Testis (tissue), 3 donors: ENCODE measurements around the gene CLOCK. TPM values are rescaled to one million over a fixed set of nuclear protein-coding genes. Genes with fewer than 3 reads are reported as not detected.

Source experiments
- DNase-seq: peaks from one replicate; pipeline ENCODE4 v3.0.0-alpha.2; 2019
- H3K27ac ChIP-seq, 2 donors: fragments of 200-600 bp; sonication (generic); one replicate each; pipeline ENCODE4 v1.5.1; 2019
- H3K27me3 ChIP-seq: fragments of 200-600 bp; sonication (generic); one replicate; pipeline ENCODE4 v1.5.1; 2019
- H3K36me3 ChIP-seq: fragments of 200-600 bp; sonication (generic); one replicate; pipeline ENCODE4 v1.5.1; 2017; ENCODE audit warnings: low read depth; ENCODE audit errors: missing control alignments
- H3K4me1 ChIP-seq: fragments of 200-600 bp; sonication (generic); one replicate; pipeline ENCODE4 v1.5.1; 2019
- H3K4me3 ChIP-seq, 2 donors: fragments of 200-600 bp; sonication (generic); one replicate each; pipeline ENCODE4 v1.5.1; 2017 to 2019
- H3K9me3 ChIP-seq: fragments of 200-600 bp; sonication (generic); one replicate; pipeline ENCODE4 v1.5.1; 2017
- POLR2A ChIP-seq: fragments of 450-650 bp; IDR thresholded peaks from one replicate; pipeline ENCODE4 v1.6.1; 2017; ENCODE audit warnings: antibody characterized with exemption, mild to moderate bottlenecking, moderate library complexity
- WGBS, 2 donors: methylation state at CpG; one replicate each; pipeline ENCODE4 v1.1.5; 2018; 5-methylcytosine and 5-hydroxymethylcytosine counted together
- intact Hi-C: fragments of 100-400 bp; cut with DNase I; formaldehyde crosslinking; loops from one replicate; pipeline ENCODE4 v1.15.1; 2023; ENCODE audit warnings: low total_unique reads
- polyA plus RNA-seq: library from polyadenylated mRNA; stranded (reverse); fragments of 350-450 nt; fragmentation: Illumina TruSeq; extraction: RNeasy Lipid Tissue Mini Kit (QIAGEN cat#74804); gene quantifications from one replicate; pipeline ENCODE4 v1.2.3, GENCODE V29; 2014; ENCODE audit warnings: low read depth, low replicate concordance; ENCODE audit not compliant: insufficient read depth
- total RNA-seq, 2 donors: library from RNA; depleted of rRNA; stranded (reverse); fragments of >200 nt; gene quantifications; one replicate each; pipeline ENCODE4 v1.2.3, GENCODE V29; 2016
- TF ChIP-seq, protein P1 (sequence below), 3 experiments: fragments of 450-650 bp in 2 of 3; fragments of 200-600 bp in 1 of 3; sonication (generic) in 1 of 3; IDR thresholded peaks; one replicate each; pipeline ENCODE4 v1.5.1; 2016 to 2019; ENCODE audit warnings: antibody characterized with exemption in 3 of 3, mild to moderate bottlenecking in 2 of 3, moderate library complexity in 1 of 3

CLOCK gene
- total and polyA plus RNA-seq, 3 donors from 2014 or later, result 41.9 to 48.6 (median 43.4) TPM

DNA sequence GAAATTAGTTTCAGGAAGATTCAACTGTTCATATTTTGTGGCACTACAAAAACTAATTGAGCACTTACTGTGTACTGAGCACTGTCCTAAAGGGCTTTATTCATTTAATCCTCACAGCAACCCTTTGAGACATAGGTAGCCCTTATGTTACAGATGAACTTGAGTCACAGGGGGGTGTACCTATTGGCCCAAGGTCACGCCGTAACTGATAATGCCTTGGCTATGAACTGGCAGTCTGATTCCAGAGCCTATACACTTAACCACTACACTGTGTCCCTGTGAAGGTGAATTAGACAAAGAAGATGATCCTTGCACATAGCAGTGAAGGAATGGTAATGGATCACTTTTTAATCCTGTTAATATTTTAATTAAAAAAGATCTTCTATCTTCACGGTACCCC is 138.9 kb downstream of the CLOCK start:
- no peaks in the 10 kb centered on the region for H3K4me1 ChIP-seq
- WGBS, 2 donors, result 55 to 65% methylated on average over 3 of the region's 3 CpGs
- intact Hi-C loops, result no loop called here

GRCh38 chr4:55407119-55407518 is 139.6 kb downstream of the CLOCK start:
- H3K36me3 ChIP-seq, result no peaks in the 10 kb centered on the region
- H3K27ac ChIP-seq, result no peak overlapping the region
- TF ChIP-seq POLR2A, result no peak
- TF ChIP-seq, protein P1, sequence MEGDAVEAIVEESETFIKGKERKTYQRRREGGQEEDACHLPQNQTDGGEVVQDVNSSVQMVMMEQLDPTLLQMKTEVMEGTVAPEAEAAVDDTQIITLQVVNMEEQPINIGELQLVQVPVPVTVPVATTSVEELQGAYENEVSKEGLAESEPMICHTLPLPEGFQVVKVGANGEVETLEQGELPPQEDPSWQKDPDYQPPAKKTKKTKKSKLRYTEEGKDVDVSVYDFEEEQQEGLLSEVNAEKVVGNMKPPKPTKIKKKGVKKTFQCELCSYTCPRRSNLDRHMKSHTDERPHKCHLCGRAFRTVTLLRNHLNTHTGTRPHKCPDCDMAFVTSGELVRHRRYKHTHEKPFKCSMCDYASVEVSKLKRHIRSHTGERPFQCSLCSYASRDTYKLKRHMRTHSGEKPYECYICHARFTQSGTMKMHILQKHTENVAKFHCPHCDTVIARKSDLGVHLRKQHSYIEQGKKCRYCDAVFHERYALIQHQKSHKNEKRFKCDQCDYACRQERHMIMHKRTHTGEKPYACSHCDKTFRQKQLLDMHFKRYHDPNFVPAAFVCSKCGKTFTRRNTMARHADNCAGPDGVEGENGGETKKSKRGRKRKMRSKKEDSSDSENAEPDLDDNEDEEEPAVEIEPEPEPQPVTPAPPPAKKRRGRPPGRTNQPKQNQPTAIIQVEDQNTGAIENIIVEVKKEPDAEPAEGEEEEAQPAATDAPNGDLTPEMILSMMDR (IDR thresholded peaks at IDR 0.05), result no peak
- H3K9me3 ChIP-seq, result no peaks in the 10 kb centered on the region
- WGBS, 2 donors, result 92 to 95% methylated on average over 3 of the region's 3 CpGs
- no peaks in the 10 kb centered on the region for H3K4me1 ChIP-seq
- no peak overlapping the region for H3K4me3 ChIP-seq
- H3K27me3 ChIP-seq, result no peaks in the 10 kb centered on the region
- DNase-seq, result no peak
- intact Hi-C loops, result no loop called here

More for the DNA sequence above, 138.9 kb downstream of the CLOCK start:
- TF ChIP-seq, protein P1 (IDR thresholded peaks at IDR 0.05), result no peak
- no peak for TF ChIP-seq POLR2A
- Histone ChIP-seq H3K36me3 (no peaks in the 10 kb centered on the region), H3K4me3 (no peak overlapping the region), H3K9me3 (no peaks in the 10 kb centered on the region), H3K27ac (no peak overlapping the region), H3K27me3 (no peaks in the 10 kb centered on the region)
- no peak for DNase-seq

DNA sequence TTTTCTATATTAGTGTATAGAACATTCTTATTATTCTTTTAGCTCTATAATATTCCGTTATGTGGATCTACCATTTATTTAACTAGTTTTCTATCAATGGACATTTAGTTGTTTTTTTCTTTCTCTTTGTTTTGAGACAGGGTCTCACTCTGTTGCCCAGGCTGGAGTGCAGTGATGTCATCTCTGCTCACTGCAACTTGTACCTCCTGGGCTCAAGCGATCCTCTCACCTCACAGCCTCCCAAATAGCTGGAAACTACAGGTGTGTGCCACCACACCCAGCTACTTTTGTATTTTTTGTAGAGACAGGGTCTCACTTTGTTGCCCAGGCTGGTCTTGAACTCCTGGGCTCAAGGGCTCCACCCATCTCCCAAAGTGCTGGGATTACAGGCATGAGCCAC is 140.2 kb downstream of the CLOCK start:
- no peak overlapping the region for H3K4me3 ChIP-seq
- H3K27ac ChIP-seq, result no peak overlapping the region
- H3K36me3 ChIP-seq, result no peaks in the 10 kb centered on the region
- H3K9me3 ChIP-seq, result no peaks in the 10 kb centered on the region
- TF ChIP-seq, protein P1 (IDR thresholded peaks at IDR 0.05), result no peak
- no peak for TF ChIP-seq POLR2A
- intact Hi-C loops, result no loop called here
- WGBS, 2 donors, result 98 to 99% methylated on average over 2 of the region's 2 CpGs
- H3K4me1 ChIP-seq, result no peaks in the 10 kb centered on the region
- no peak for DNase-seq
- no peaks in the 10 kb centered on the region for H3K27me3 ChIP-seq

DNA sequence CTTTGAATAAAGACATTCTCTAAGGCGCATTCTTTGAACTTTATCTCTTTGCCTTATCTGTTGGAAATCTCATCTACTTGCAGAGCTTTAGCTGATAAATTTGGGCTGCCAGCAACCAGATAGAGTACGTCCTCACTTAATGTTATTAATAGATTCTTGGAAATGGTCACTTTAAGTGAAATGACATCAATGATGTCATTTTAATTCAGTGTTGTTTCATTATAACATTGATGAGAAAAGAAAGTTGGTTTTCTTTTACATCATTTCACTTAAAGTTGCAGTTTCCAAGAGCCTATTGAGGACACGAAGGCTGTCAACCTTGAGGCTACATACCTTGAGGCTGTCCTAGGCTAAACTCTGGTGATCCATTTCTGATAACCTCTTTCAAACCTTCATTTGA is 141.6 kb downstream of the CLOCK start:
- H3K27ac ChIP-seq, result no peak overlapping the region
- 73 to 83% methylated on average over 3 of the region's 3 CpGs for WGBS, 2 donors
- no peaks in the 10 kb centered on the region for H3K4me1 ChIP-seq
- intact Hi-C loops, result no loop called here
- H3K36me3 ChIP-seq, result no peaks in the 10 kb centered on the region
- H3K9me3 ChIP-seq, result no peaks in the 10 kb centered on the region
- H3K4me3 ChIP-seq, result no peak overlapping the region
- no peak for DNase-seq
- no peaks in the 10 kb centered on the region for H3K27me3 ChIP-seq
- TF ChIP-seq, protein P1 (IDR thresholded peaks at IDR 0.05), result no peak
- TF ChIP-seq POLR2A, result no peak

- Histone ChIP-seq H3K9me3 (no peaks in the 10 kb centered on the region), H3K27ac (no peak overlapping the region), H3K36me3 (no peaks in the 10 kb centered on the region), H3K4me1 (peaks cover 23% of the 10 kb centered on the region), H3K4me3 (no peak overlapping the region), H3K27me3 (no peaks in the 10 kb centered on the region)
- DNase-seq, result no peak
- TF ChIP-seq POLR2A, result no peak
- TF ChIP-seq, protein P1 (IDR thresholded peaks at IDR 0.05), result no peak
- WGBS, 2 donors, result 57 to 66% methylated on average over 1 of the region's 1 CpG
- intact Hi-C loops, result loop anchor here (5.0 kb wide), 1 partner anchor 148 kb away; the partner anchor contains the start of gene CLOCK
Observed at GRCh38 chr4:55399581-55399980, 147.1 kb downstream of the CLOCK start.
